Muscle of back (tissue), 11 donors: ENCODE measurements around the gene HOMER3. TPM values are rescaled to one million over a fixed set of nuclear protein-coding genes. Genes with fewer than 3 reads are reported as not detected.
"Not testable (repeated sequence)": the region's sequence is repeated elsewhere in the genome, so short reads cannot be mapped to it uniquely, and the experiment has no call there.

ENCODE experiments used
- DNase-seq, 3 donors: peaks; one replicate each; pipeline versions ENCODE4 v3.0.0 to v3.0.0-alpha.2; 2013
- polyA plus RNA-seq, 10 donors: library from polyadenylated mRNA; unstranded; fragments of 120-200 nt; gene quantifications; one replicate each; pipeline ENCODE4 v1.2.1, GENCODE V29; 2013; ENCODE audit not compliant: insufficient read length in 10 of 10

Gene HOMER3
- polyA plus RNA-seq, 10 donors, result 56.0 to 77.6 (median 63.5) TPM

GRCh38 chr19:18928018-18928805 lies 12.8 kb downstream of the HOMER3 start:
- DNase-seq, result no peak

GRCh38 chr19:18924684-18925213 lies 16.3 kb downstream of the HOMER3 start:
- no peak for DNase-seq

- DNase-seq, result no peak
These were observed 18.6 kb downstream of the HOMER3 start for GRCh38 chr19:18922228-18922985.

- DNase-seq, result no peak
These were observed 19.4 kb downstream of the HOMER3 start for GRCh38 chr19:18921593-18921992.

GRCh38 chr19:18920400-18920799 lies 20.6 kb downstream of the HOMER3 start:
- no peak for DNase-seq

GRCh38 chr19:18919900-18920214 lies 21.2 kb downstream of the HOMER3 start:
- no peak for DNase-seq

- DNase-seq, result peak; percentile 100
These were observed 21.7 kb downstream of the HOMER3 start, which contains the start of the genes COPE and DDX49 for GRCh38 chr19:18919086-18919899. COPE (minus strand) TSS chr19:18919387; CDS start chr19:18919348, 39 bp downstream. DDX49 (plus strand) TSS chr19:18919715; CDS start chr19:18919742, 27 bp downstream.

GRCh38 chr19:18917593-18917992 lies 23.4 kb downstream of the HOMER3 start:
- DNase-seq, result not testable (repeated sequence)

GRCh38 chr19:18915639-18916038 lies 25.4 kb downstream of the HOMER3 start:
- DNase-seq, result peak in 1 of 3 donors; percentile 48

GRCh38 chr19:18913466-18913865 lies 27.6 kb downstream of the HOMER3 start:
- DNase-seq, result no peak

- no peak for DNase-seq
These were observed 28.1 kb downstream of the HOMER3 start for GRCh38 chr19:18912933-18913332.

GRCh38 chr19:18910801-18911436 lies 30.1 kb downstream of the HOMER3 start:
- DNase-seq, result no peak

GRCh38 chr19:18910010-18910409 lies 31.0 kb downstream of the HOMER3 start:
- DNase-seq, result no peak

- no peak for DNase-seq
These were observed 31.9 kb downstream of the HOMER3 start for GRCh38 chr19:18908917-18909619.

- no peak for DNase-seq
These were observed 34.2 kb downstream of the HOMER3 start for GRCh38 chr19:18906605-18907519.

- no peak for DNase-seq
These were observed 35.3 kb downstream of the HOMER3 start for GRCh38 chr19:18905513-18906236.

- DNase-seq, result no peak
These were observed 36.0 kb downstream of the HOMER3 start for GRCh38 chr19:18905058-18905456.

GRCh38 chr19:18904334-18905057 lies 36.5 kb downstream of the HOMER3 start:
- no peak for DNase-seq
